ENCODE measurements around the gene BCAR3.

GRCh38 chr1:93577536-93578432 lies 103.9 kb downstream of the BCAR3 start:
- TF ChIP-seq ZNF274 (IDR thresholded peaks at IDR 0.05; ENCODE audit: low read depth, low read length), result no peak
- no peak for TF ChIP-seq YY1 (IDR thresholded peaks at IDR 0.05; ENCODE audit: insufficient read depth, insufficient read length)
- no peak for TF ChIP-seq SUZ12 (IDR thresholded peaks at IDR 0.05; ENCODE audit: extremely low read depth, insufficient read depth, insufficient read length)

All from NT2/D1 (cell line).